Epidermal melanocyte (primary cell): Measurements from ENCODE around the gene GMFB.

Experiments
- DNase-seq: peaks from one replicate; pipeline ENCODE4 v3.0.0; 2011; ENCODE audit warnings: low spot score; ENCODE audit not compliant: insufficient read length

GMFB gene

GRCh38 chr14:54490445-54491175 is 1.8 kb upstream of the GMFB start:
- DNase-seq = no peak

- DNase-seq = no peak
These were observed 1.1 kb upstream of the GMFB start for GRCh38 chr14:54489731-54490444.

GRCh38 chr14:54489318-54489683 is 521 bp upstream of the GMFB start:
- DNase-seq = no peak

GRCh38 chr14:54488318-54488645 is 498 bp downstream of the GMFB start:
- DNase-seq = no peak

- peak; percentile 71 for DNase-seq
These were observed 1.0 kb downstream of the GMFB start for GRCh38 chr14:54487771-54488170.

- DNase-seq = no peak
These were observed 2.1 kb downstream of the GMFB start for GRCh38 chr14:54486685-54487084.

GRCh38 chr14:54483846-54484245 is 4.9 kb downstream of the GMFB start:
- DNase-seq = no peak

GRCh38 chr14:54483073-54483745 is 5.6 kb downstream of the GMFB start:
- no peak for DNase-seq

GRCh38 chr14:54481695-54482094 is 7.1 kb downstream of the GMFB start:
- DNase-seq = no peak

- no peak for DNase-seq
These were observed 7.8 kb downstream of the GMFB start for GRCh38 chr14:54480830-54481562.

- no peak for DNase-seq
These were observed 10.1 kb downstream of the GMFB start for GRCh38 chr14:54478636-54479215.

- DNase-seq = no peak
These were observed 12.9 kb downstream of the GMFB start for GRCh38 chr14:54475911-54476310.

GRCh38 chr14:54475187-54475899 is 13.4 kb downstream of the GMFB start:
- DNase-seq = no peak

GRCh38 chr14:54474232-54474793 is 14.5 kb downstream of the GMFB start:
- DNase-seq = no peak

- no peak for DNase-seq
These were observed 16.5 kb downstream of the GMFB start for GRCh38 chr14:54472315-54472714.

GRCh38 chr14:54471641-54472040 is 17.1 kb downstream of the GMFB start:
- no peak for DNase-seq

GRCh38 chr14:54470701-54471100 is 18.1 kb downstream of the GMFB start:
- DNase-seq = no peak

- no peak for DNase-seq
These were observed 21.5 kb downstream of the GMFB start for GRCh38 chr14:54467280-54467679.

GRCh38 chr14:54465654-54466053 is 23.1 kb downstream of the GMFB start:
- DNase-seq = no peak

GRCh38 chr14:54462048-54462447 is 26.7 kb downstream of the GMFB start:
- DNase-seq = no peak

GRCh38 chr14:54459106-54459505 is 29.7 kb downstream of the GMFB start:
- DNase-seq = no peak
